Measurements from ENCODE around the gene MAPK6.

- TF ChIP-seq GABPA (IDR thresholded peaks at IDR 0.05; ENCODE audit: borderline replicate concordance, insufficient read depth, low read length) (no peak), CTBP2 (IDR thresholded peaks at IDR 0.05; ENCODE audit: borderline replicate concordance, insufficient read depth, insufficient read length, low read length) (no peak), POLR2A (IDR thresholded peaks at IDR 0.05; ENCODE audit: control extremely low read depth in 1 of 2, low read depth in 2 of 2, low read length in 2 of 2) (no peak), MAX (IDR thresholded peaks at IDR 0.05) (no peak), KDM5A (IDR thresholded peaks at IDR 0.05; ENCODE audit: low read length) (no peak), CTCF (IDR thresholded peaks at IDR 0.05; ENCODE audit: control extremely low read depth in 1 of 3, insufficient read depth in 1 of 3, low read depth in 1 of 3, low read length in 3 of 3) (no peak), POLR2AphosphoS5 (IDR thresholded peaks at IDR 0.05; ENCODE audit: low read depth, low read length) (no peak), YY1 (IDR thresholded peaks at IDR 0.05; ENCODE audit: low read depth, low read length) (no peak), ASH2L (IDR thresholded peaks at IDR 0.05; ENCODE audit: low read length) (no peak), CHD1 (IDR thresholded peaks at IDR 0.05; ENCODE audit: low read depth, low read length) (no peak), EGR1 (IDR thresholded peaks at IDR 0.05; ENCODE audit: borderline replicate concordance, low read depth, low read length) (no peak), TCF12 (IDR thresholded peaks at IDR 0.05; ENCODE audit: low read depth, low read length) (no peak), EZH2 (IDR thresholded peaks at IDR 0.05; ENCODE audit: low read depth, low read length, severe bottlenecking) (no peak)
Observed at GRCh38 chr15:52039925-52040781, 21.1 kb downstream of the MAPK6 start.

Measured in H1 (cell line).